Astrocyte of the cerebellum (primary cell): Measurements from ENCODE around the gene MET.
"Not testable (repeated sequence)": the region's sequence is repeated elsewhere in the genome, so short reads cannot be mapped to it uniquely, and the experiment has no call there.

ENCODE experiments used
- DNase-seq: peaks from one replicate; pipeline ENCODE4 v3.0.0-alpha.2; 2011; ENCODE audit warnings: low read depth
- H3K4me3 ChIP-seq: 2 replicates; pipeline ENCODE4 v1.5.1; 2011; ENCODE audit warnings: mild to moderate bottlenecking, low read depth, low read length, moderate library complexity
- in situ Hi-C: cut with HindIII; loops from 2 replicates; pipeline ENCODE4 v1.10.0; 2017; ENCODE audit warnings: low sequenced_read_pairs
- TF ChIP-seq, protein P1 (sequence below): IDR thresholded peaks from 2 replicates; pipeline ENCODE4 v1.5.1; 2012; ENCODE audit warnings: low read length, low read depth, moderate library complexity, mild to moderate bottlenecking; ENCODE audit errors: missing control alignments

Gene MET

DNA sequence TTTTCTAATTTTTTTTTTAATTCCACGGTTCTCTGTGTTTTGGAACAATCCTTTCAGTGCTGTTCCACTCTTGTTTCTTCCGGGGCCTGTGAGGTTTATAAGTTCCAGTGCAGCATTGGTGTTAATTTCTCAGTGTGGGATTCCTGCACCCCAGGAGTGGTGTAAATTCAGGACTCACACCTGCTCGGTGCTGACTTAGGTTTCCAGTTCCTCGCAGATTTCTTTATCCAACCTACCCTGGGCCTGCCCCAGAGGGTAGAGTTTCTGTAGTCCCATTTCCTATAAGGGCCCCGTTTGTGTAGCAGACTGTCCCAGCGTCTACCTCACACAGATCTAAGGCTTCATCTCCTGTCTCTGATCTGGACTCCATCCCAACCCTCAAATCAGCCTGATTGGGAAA, 27.4 kb upstream of the MET start:
- in situ Hi-C loops, result no loop called here
- TF ChIP-seq, protein P1, sequence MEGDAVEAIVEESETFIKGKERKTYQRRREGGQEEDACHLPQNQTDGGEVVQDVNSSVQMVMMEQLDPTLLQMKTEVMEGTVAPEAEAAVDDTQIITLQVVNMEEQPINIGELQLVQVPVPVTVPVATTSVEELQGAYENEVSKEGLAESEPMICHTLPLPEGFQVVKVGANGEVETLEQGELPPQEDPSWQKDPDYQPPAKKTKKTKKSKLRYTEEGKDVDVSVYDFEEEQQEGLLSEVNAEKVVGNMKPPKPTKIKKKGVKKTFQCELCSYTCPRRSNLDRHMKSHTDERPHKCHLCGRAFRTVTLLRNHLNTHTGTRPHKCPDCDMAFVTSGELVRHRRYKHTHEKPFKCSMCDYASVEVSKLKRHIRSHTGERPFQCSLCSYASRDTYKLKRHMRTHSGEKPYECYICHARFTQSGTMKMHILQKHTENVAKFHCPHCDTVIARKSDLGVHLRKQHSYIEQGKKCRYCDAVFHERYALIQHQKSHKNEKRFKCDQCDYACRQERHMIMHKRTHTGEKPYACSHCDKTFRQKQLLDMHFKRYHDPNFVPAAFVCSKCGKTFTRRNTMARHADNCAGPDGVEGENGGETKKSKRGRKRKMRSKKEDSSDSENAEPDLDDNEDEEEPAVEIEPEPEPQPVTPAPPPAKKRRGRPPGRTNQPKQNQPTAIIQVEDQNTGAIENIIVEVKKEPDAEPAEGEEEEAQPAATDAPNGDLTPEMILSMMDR, result no peak
- DNase-seq, result no peak
- H3K4me3 ChIP-seq, result no peak overlapping the region

DNA sequence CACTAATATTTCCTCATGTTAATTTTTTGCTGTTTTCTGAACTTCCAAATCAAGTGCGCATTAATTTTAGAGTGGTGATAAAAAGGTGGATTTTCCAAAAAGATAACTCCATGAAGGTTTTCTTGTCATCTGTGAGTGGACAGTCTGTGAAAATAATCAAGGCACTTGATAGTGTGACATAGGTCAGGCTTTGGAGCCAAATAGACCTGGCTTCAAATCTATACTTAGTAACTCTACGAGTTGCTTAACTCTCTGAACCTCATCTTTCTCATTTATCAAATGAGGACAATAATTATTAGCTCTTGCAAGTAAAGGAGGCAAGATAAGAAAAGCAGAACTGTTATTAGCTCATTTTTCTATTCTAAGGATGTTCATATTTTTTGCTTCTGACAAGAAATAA, 24.7 kb upstream of the MET start:
- TF ChIP-seq, protein P1, result no peak
- no peak for DNase-seq
- in situ Hi-C loops, result no loop called here
- H3K4me3 ChIP-seq, result no peak overlapping the region

DNA sequence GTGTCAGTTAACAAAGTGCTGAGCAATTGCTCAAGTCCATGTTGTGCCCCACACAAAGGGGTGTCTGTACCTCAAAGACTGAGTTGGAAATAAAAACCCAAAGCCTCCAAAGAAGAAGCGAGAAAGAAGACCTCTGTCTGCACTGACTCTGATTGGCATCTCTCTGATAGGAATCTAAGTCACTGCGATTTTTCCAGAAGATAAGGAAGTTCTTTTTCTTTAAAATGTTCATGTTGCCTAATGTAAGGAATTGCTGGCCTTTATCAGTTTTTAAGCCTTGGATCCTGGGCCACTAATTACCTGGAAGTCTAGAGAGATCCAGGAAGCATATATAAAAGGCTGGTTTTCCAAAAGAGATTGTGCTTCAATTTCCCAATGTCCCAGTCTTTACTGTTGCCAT, 24.1 kb upstream of the MET start:
- DNase-seq, result no peak
- in situ Hi-C loops, result no loop called here
- TF ChIP-seq, protein P1, result no peak

DNA sequence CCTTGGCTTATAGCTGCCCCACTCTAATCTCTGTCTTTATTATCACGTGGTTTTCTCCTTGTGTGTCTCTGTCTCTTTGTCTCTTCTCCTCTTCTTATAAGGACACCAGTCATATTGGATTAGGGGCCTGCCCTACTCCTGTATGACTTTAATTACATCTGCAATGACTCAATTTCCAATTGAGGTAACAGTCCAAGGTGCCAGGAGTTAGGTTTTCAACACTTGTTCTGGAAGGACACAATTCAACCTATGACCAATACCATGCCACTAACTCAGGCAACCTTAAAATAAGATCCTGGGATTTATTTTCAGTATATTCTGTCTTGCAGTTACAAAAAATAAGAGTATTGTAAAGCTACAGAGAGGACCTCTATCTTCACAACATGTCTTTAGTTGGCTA, 21.6 kb upstream of the MET start:
- no peak overlapping the region for H3K4me3 ChIP-seq
- no peak for DNase-seq
- in situ Hi-C loops, result no loop called here
- TF ChIP-seq, protein P1, result no peak

More for the DNA sequence above, 24.1 kb upstream of the MET start:
- no peak overlapping the region for H3K4me3 ChIP-seq

DNA sequence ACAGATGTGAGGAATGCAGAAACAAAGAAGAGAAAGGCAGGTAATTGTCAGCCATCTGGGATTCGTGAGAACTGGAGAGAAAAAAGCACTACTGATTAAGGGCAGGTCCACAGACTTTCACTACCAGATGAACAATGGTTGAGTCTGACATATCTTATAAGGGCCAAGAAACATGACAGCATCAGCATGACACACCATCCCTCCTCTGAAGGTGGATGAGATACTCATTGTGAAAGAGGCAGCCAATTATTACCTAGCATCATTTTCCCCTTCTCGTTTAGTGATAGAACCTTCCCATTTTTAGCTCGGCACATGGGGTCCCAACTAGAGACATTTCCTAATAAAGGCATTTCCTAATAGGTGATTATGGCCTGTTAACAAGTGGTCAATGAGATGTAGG, 19.2 kb upstream of the MET start:
- in situ Hi-C loops, result no loop called here
- H3K4me3 ChIP-seq, result no peak overlapping the region
- TF ChIP-seq, protein P1, result no peak
- DNase-seq, result no peak

DNA sequence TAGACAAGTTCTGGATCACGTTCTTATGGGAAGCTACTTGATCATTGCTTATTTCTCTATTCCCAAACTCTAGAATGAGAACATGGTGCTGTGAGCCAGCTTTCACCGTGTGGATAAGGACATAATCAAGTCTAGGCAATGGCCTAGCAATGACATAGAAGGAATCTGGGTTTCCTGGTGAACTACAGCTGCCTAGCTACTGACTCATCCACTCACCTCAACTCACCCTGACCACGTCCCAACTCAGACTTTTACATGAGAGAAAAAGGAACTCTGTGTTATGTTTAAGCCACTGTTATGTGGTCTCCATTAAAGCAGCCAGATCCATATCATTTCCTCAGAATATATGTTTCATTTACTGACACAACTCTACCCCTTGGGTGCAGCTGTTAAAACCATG, 18.8 kb upstream of the MET start:
- in situ Hi-C loops, result no loop called here
- no peak overlapping the region for H3K4me3 ChIP-seq
- peak; percentile 79 for DNase-seq
- TF ChIP-seq, protein P1, result no peak

DNA sequence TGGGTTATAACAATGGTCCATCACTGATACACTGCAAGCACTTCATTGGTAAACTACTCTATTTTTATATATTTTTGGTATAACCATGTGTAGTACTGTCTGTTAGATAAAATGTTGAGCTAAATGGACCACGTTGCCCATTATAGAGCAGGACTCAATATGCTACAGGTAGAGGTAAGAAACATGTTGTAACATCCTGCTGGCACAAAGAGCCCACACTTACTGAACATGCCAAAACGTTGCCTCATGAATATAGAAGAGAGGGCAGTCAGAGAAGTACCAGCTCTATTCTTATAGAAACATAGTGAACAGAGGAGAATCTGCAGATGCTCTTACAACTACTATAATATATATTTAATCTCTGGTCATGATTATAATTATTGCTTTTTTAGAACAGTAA, 18.4 kb upstream of the MET start:
- TF ChIP-seq, protein P1, result no peak
- no peak for DNase-seq
- in situ Hi-C loops, result no loop called here
- no peak overlapping the region for H3K4me3 ChIP-seq

DNA sequence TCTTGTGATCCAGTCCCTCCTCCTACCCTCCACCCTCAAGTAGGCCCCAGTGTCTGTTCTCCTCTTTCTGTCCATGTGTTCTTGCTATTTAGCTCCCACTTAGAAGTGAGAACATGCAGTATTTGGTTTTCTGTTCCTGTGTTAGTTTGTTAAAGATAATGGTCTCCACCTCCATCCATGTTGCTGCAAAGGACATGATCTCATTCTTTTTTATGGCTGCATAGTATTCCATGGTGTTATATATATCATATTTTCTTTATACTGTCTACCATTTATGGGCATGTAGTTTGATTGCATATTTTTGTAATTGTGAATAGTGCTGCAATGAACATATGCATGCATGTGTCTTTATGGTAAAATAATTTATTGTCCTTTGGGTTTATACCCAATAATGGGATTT, 12.7 kb upstream of the MET start:
- H3K4me3 ChIP-seq, DNase-seq, in situ Hi-C loops: not testable (repeated sequence)
